Thyroid gland (tissue), 4 donors: ENCODE data around the gene CDC42SE1. TPM values are rescaled to one million over a fixed set of nuclear protein-coding genes. Genes with fewer than 3 reads are reported as not detected.

Experiments
- DNase-seq, 2 donors: peaks; one replicate each; pipeline ENCODE4 v3.0.0-alpha.2; 2019
- H3K27ac ChIP-seq, 3 donors: fragments of 200-600 bp; sonication (generic); 1 replicate in 2 of 3; 2 replicates in 1 of 3; pipeline ENCODE4 v1.5.1; 2016 to 2019; ENCODE audit warnings: mild to moderate bottlenecking in 1 of 3, moderate library complexity in 1 of 3
- H3K27me3 ChIP-seq: fragments of 200-600 bp; sonication (generic); one replicate; pipeline ENCODE4 v1.5.1; 2019
- H3K36me3 ChIP-seq, 2 donors: fragments of 200-600 bp; sonication (generic); one replicate each; pipeline ENCODE4 v1.5.1; 2016 to 2019
- H3K4me1 ChIP-seq, 2 donors: fragments of 200-600 bp; sonication (generic); one replicate each; pipeline ENCODE4 v1.5.1; 2017 to 2019
- H3K4me3 ChIP-seq, 3 donors: fragments of 200-600 bp; sonication (generic); replicated peaks in 1 of 3; 1 replicate in 2 of 3; 2 replicates in 1 of 3; pipeline ENCODE4 v1.5.1; 2016; ENCODE audit warnings: mild to moderate bottlenecking in 1 of 3
- H3K9me3 ChIP-seq: fragments of 200-600 bp; sonication (generic); one replicate; pipeline ENCODE4 v1.5.1; 2017
- POLR2A ChIP-seq, 2 donors: fragments of 450-650 bp; IDR thresholded peaks; one replicate each; pipeline ENCODE4 v1.6.1; 2017; ENCODE audit warnings: antibody characterized with exemption in 2 of 2, mild to moderate bottlenecking in 2 of 2, moderate library complexity in 1 of 2
- WGBS, 2 donors: methylation state at CpG; one replicate each; pipeline ENCODE4 v1.1.5; 2017; 5-methylcytosine and 5-hydroxymethylcytosine counted together
- intact Hi-C: fragments of 100-400 bp; cut with DNase I; formaldehyde crosslinking; loops from one replicate; pipeline ENCODE4 v1.15.1; 2023
- total RNA-seq, 4 donors: library from RNA; depleted of rRNA; stranded (reverse); fragments of >200 nt; gene quantifications; one replicate each; pipeline ENCODE4 v1.2.3, GENCODE V29; 2016
- TF ChIP-seq, protein P1 (sequence below), 6 experiments: fragments of 200-600 bp in 3 of 6; fragments of 450-650 bp in 3 of 6; sonication (generic) in 3 of 6; IDR thresholded peaks; one replicate each; pipeline ENCODE4 v1.5.1; 2016 to 2019; ENCODE audit warnings: antibody characterized with exemption in 6 of 6, mild to moderate bottlenecking in 2 of 6, inconsistent platforms in 1 of 6, moderate library complexity in 1 of 6

CDC42SE1 gene
- total RNA-seq, 4 donors from 2014 or later, result 64.9 to 95.3 (median 82.2) TPM

GRCh38 chr1:151036356-151036755 is 23.1 kb downstream of the CDC42SE1 start, which contains the start of gene BNIPL:
TSS of gene BNIPL (plus strand) at chr1:151036586. CDS start at chr1:151036726, 140 bp downstream.
- H3K36me3 ChIP-seq, result peaks cover 16 to 27% of the 10 kb centered on the region in 2 donors
- intact Hi-C loops, result no loop called here
- H3K4me3 ChIP-seq, result no peak within 1 kb of the TSS
- peaks cover 5 to 6% of the 10 kb centered on the region in 2 donors for H3K4me1 ChIP-seq
- TF ChIP-seq, protein P1, sequence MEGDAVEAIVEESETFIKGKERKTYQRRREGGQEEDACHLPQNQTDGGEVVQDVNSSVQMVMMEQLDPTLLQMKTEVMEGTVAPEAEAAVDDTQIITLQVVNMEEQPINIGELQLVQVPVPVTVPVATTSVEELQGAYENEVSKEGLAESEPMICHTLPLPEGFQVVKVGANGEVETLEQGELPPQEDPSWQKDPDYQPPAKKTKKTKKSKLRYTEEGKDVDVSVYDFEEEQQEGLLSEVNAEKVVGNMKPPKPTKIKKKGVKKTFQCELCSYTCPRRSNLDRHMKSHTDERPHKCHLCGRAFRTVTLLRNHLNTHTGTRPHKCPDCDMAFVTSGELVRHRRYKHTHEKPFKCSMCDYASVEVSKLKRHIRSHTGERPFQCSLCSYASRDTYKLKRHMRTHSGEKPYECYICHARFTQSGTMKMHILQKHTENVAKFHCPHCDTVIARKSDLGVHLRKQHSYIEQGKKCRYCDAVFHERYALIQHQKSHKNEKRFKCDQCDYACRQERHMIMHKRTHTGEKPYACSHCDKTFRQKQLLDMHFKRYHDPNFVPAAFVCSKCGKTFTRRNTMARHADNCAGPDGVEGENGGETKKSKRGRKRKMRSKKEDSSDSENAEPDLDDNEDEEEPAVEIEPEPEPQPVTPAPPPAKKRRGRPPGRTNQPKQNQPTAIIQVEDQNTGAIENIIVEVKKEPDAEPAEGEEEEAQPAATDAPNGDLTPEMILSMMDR (IDR thresholded peaks at IDR 0.05), result no peak
- TF ChIP-seq POLR2A (IDR thresholded peaks at IDR 0.05), result peak in 1 of 2 donors; percentile 10
- H3K27me3 ChIP-seq, result no peaks in the 10 kb centered on the region
- WGBS, 2 donors, result 30 to 38% methylated on average over 2 of the region's 2 CpGs
- H3K9me3 ChIP-seq, result no peaks in the 10 kb centered on the region
- H3K27ac ChIP-seq, result peak within 1 kb of the TSS in 1 of 3 donors; percentile 30
- DNase-seq, result peak; percentile 63 to 64

DNA sequence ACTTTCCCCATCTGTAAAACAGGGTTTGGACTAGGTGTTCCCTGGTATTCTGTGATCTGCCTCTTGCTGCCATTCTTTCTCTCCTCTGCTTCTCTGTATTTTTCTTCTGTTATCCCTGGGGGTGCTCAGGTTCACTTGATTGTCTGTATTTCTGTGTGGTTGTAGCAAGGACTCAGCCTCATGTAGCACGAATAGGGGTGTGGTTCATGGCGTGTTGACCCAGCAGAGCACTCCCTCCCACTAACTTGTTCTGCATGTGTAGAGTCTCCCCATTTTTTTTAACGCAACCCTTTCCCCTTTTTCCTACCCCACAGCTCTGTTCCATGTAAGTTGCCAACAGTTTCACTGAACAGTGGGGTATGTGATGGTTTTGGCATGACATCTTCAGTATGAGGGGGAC is 24.3 kb downstream of the CDC42SE1 start:
- H3K4me3 ChIP-seq, result no peak overlapping the region
- intact Hi-C loops, result no loop called here
- H3K27me3 ChIP-seq, result no peaks in the 10 kb centered on the region
- no peak for TF ChIP-seq POLR2A (IDR thresholded peaks at IDR 0.05)
- TF ChIP-seq, protein P1 (IDR thresholded peaks at IDR 0.05), result no peak
- no peak overlapping the region for H3K27ac ChIP-seq
- peaks cover 22 to 37% of the 10 kb centered on the region in 2 donors for H3K36me3 ChIP-seq
- H3K4me1 ChIP-seq, result peaks cover 5 to 10% of the 10 kb centered on the region in 2 donors
- WGBS, 2 donors, result 94 to 96% methylated on average over 3 of the region's 3 CpGs
- no peaks in the 10 kb centered on the region for H3K9me3 ChIP-seq
- DNase-seq, result no peak

DNA sequence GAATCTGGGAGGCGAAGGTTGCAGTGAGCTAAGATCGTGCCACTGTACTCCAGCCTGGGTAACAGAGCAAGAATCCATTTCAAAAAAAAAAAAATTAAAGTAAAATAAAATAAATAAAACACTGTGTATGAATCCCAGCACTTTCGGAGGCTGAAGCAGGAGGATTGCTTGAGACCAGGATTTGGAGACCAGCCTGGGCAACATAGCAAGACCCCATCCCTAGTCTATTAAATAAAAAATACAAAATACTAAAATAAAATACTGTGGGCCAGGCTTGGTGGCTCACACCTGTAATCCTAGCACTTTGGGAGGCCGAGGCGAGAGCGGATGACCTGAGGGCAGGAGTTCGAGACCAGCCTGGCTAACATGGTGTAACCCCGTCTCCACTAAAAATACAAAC is 27.3 kb downstream of the CDC42SE1 start:
- 94 to 98% methylated on average over 8 of the region's 8 CpGs for WGBS, 2 donors
- H3K36me3 ChIP-seq, result peaks cover 40 to 57% of the 10 kb centered on the region in 2 donors
- TF ChIP-seq POLR2A (IDR thresholded peaks at IDR 0.05), result no peak
- TF ChIP-seq, protein P1 (IDR thresholded peaks at IDR 0.05), result no peak
- peaks cover 5 to 15% of the 10 kb centered on the region in 2 donors for H3K4me1 ChIP-seq
- no peak for DNase-seq
- H3K4me3 ChIP-seq, result no peak overlapping the region
- no peak overlapping the region for H3K27ac ChIP-seq
- no peaks in the 10 kb centered on the region for H3K27me3 ChIP-seq
- no peaks in the 10 kb centered on the region for H3K9me3 ChIP-seq
- intact Hi-C loops, result no loop called here

DNA sequence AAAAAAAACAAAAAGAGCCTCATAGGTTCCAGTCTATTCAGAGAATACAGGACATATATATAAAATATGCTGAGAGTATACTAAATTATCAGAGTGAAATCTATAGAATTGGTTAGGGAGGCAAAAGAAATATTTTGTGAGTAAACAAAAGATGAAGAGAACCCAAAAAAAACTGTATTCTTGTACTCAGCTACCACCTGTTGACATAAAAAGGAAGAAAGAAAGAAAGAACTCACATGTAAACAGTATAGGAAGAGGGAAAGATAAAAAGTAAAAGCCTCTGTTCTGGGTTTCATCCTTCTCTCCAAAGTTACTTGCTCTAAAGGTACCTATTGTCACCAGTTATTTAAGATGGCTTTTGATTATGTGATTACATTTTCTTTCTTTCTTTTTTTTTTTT is 33.0 kb downstream of the CDC42SE1 start:
- DNase-seq, result no peak
- no peaks in the 10 kb centered on the region for H3K9me3 ChIP-seq
- H3K27me3 ChIP-seq, result no peaks in the 10 kb centered on the region
- peaks cover 36 to 50% of the 10 kb centered on the region in 2 donors for H3K36me3 ChIP-seq
- peaks cover 10 to 39% of the 10 kb centered on the region in 2 donors for H3K4me1 ChIP-seq
- TF ChIP-seq POLR2A (IDR thresholded peaks at IDR 0.05), result no peak
- TF ChIP-seq, protein P1 (IDR thresholded peaks at IDR 0.05), result no peak
- H3K27ac ChIP-seq, result no peak overlapping the region
- H3K4me3 ChIP-seq, result no peak overlapping the region
- intact Hi-C loops, result loop anchor here (10.0 kb wide), 1 partner anchor 128 kb away; the partner anchor contains the start of gene TNFAIP8L2

GRCh38 chr1:151024540-151025146 is 34.8 kb downstream of the CDC42SE1 start:
- H3K4me3 ChIP-seq, result no peak overlapping the region
- H3K4me1 ChIP-seq, result peaks cover 10 to 29% of the 10 kb centered on the region in 2 donors
- no peaks in the 10 kb centered on the region for H3K27me3 ChIP-seq
- 27 to 42% methylated on average over 5 to 6 of the region's 6 CpGs for WGBS, 2 donors
- peak; percentile 81 to 84 for DNase-seq
- no peaks in the 10 kb centered on the region for H3K9me3 ChIP-seq
- peaks cover 28 to 38% of the 10 kb centered on the region in 2 donors for H3K36me3 ChIP-seq
- intact Hi-C loops, result loop anchor here (10.0 kb wide), 1 partner anchor 130 kb away; the partner anchor contains the start of gene TNFAIP8L2
- peak overlapping the region; percentile 3 to 80 (median 20) for H3K27ac ChIP-seq
- TF ChIP-seq, protein P1 (IDR thresholded peaks at IDR 0.05), result peak in 5 of 6 experiments; percentile 59 to 74 (median 67)
- no peak for TF ChIP-seq POLR2A (IDR thresholded peaks at IDR 0.05)
